ENCODE data around the gene MED25.

Gene MED25

DNA sequence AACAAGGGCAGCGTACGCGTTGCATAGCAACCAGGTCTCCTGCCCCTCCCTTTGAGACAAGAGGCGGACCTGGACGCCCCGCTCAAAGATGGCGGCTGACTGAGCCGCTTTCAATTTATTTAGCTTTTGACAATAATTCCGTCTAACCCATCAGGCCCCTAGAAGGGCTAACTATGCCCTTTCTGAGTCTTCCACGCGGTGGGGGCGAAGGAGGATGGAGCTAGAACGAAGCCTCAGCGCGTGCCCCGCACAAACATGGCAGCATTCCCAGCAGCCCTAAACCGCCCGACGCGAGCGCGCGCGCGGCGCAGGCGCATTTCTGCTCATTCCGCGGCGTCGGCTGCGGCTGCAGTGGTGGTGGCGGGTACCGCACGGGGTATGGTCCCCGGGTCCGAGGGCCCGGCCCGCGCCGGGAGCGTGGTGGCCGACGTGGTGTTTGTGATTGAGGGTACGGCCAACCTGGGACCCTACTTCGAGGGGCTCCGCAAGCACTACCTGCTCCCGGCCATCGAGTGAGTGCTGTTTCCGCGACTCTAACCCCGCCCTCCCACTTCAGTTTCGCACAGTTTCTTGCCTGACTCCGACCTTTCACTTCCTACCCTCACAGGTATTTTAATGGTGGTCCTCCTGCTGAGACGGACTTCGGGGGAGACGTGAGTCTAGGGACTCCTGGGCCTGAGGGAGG, at the start of gene MED25:
TSS of gene MED25 (plus strand) at position 326 of the 685 bp plus-strand sequence. CDS start at position 379, 53 bp downstream.
- DNase-seq (ENCODE audit: low read depth in 2 of 2): peak; percentile 64 to 68

DNA sequence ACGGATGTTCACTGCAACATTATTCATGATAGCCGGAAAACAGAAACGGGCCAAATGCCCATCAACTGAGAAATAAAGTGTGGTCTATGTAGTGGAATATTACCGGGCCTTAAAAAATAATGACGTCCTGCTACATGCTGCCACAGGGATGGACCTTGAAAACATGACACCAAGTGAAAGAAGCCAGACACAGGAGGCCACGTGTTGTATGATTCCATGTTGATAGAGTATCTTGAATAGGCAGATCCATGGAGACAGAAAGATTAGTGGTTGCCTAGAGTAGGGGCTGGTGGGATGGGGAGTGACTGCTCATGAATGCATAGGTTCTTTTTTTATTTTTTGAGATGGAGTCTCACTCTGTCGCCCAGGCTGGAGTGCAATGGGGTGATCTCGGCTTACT, 47.6 kb upstream of the MED25 start:
- DNase-seq (ENCODE audit: low read depth in 2 of 2): no peak

DNA sequence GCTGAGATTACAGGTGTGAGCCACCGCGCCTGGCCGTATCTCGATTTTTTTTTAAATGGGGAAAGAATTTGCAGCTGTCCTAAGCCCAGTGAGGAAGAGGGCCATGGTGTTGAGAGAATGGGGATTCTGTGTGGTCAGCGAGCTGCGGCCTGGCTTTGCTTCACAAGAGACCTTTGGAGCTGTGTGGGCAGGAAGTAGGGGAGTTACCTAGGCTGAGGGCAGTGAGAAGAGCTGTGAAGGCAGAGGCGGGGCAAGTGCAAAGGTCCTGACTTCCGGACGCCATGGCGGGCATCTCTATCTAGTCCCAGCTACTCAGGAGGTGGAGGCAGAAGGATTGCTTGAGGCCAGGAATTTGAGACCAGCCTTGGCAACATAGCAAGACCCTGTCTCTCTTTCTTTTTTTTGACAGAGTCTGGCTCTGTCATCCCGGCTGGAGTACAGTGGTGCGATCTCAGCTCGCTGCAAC, 46.4 kb upstream of the MED25 start:
- DNase-seq (ENCODE audit: low read depth in 2 of 2): no peak

DNA sequence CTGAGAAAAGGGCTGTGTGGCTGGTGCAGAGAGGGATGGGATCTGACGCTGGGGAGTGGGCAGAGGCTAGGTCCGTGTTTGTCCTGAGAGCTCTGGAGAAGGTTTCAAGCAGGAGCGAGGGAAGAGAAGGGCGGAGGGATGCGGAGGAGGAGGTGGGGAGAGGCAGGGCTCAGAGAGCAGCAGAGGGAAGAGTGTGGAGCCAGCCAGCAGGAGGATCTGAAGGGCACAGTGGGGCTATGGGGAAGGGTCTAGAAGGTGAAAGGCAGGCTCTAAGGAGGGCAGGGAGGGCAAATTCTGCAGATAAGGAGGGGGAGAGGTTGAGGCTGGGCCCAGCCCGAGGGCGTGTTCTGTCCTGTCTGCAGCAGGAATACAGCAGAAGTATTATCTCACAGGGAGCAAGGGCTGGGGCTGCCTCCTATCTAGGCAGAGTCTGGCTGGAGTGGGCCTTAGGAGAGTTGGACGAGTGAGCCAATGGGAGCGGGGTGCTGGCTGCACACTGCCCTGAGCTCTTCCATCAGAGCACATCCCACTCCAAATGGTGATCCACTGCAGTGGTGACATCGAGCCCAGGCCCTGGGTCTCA, 45.1 kb upstream of the MED25 start:
- no peak for DNase-seq (ENCODE audit: low read depth in 2 of 2)

DNA sequence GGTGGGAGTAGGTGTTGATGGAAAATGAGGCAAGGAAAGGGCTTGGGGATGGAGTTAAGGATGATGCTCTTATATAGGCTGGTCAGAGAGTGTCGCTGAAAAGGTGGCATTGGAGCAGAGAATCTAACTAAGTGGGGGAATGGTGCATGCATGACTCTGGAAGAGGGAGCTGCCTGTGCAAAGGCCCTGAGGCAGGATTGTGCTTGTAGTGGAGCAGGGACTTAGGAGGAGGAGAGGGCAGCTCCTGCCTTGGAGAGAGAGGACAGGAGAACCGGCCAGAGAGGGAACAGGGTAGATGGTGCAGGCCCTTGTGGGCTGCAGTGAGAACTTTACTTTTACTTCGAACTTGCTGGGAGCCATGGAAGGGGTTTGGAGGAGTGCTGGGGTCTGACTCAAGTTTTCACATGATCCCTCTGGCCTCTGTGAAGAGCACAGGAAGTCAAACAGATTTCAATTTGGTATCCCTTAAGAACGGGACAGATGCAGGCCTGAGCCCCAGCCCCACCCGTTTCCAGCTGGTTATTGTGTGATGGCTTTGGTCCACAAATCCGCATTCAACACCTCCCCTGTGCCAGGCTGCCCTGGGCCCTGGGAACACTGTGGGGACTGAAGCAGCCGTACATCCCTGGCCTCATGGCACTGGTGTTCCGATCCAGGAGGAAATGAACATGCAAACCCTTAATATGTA, 44.3 kb upstream of the MED25 start:
- no peak for DNase-seq (ENCODE audit: low read depth in 2 of 2)

DNA sequence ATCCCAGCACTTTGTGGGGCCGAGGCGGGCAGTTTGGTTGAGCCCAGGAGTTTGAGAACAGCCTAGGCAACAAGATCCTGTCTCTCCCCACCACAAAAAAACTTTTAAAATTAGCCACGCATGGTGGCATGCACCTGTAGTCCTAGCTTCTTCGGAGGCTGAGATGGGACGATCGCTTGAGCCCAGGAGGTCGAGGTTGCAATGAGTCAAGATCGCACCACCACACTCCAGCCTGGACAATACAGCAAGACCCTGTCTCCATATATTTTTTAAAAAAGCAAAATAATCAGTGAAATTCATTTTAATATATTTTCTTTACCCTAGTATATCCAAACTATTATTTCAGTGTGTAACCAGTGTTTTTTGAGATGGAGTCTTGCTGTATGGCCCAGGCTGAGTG, 43.1 kb upstream of the MED25 start:
- no peak for DNase-seq (ENCODE audit: low read depth in 2 of 2)

DNA sequence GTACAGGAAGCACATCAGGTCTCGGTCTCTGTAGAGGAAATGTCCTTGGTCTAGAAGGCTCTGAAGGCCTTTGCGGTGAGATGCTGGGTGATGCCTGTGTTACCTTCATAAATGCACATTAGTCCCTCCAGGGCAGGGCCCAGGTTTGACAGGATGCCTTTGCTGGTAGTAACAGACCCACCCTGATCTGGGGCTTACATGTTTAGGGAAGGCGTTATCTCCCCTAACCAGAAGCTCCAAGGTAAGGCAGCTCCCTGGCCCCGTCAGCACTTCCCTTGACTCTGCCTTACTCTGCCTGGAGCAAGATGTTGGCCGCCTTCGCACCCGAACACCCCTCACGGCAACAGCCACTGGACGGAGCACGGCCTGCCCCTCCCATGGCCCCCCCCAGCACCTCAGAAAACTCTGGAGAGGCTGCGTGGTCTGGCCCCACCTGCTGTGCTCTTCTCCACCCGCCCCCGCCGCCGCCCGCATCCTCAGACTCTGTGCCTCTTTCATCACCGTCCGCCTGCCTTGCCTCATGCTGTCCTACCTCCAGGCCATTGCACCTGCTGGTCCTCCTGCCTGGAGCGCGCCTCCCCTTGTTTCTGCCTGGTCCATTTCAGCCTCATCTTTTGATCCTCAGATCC, 42.2 kb upstream of the MED25 start:
- no peak for DNase-seq (ENCODE audit: low read depth in 2 of 2)

DNA sequence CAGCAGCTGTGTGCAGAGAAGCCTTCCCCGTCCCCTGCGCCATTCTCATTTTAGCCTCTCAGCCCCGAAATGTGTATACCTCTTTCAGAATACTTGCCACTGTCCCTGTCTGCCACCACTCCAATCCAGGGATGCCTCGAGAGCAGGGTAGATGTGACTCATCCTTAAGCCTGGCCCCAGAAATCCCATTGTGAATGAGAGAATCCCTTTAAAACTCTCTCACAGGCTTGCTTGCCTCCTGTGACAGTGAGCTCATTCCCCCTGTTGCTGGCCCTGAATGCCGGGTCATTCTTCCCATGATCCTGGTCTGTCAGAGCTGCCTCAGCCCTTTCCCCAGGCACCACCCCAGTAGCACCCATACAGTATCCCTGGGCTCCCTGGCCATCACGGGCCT, 41.7 kb upstream of the MED25 start:
- DNase-seq (ENCODE audit: low read depth in 2 of 2): no peak

DNA sequence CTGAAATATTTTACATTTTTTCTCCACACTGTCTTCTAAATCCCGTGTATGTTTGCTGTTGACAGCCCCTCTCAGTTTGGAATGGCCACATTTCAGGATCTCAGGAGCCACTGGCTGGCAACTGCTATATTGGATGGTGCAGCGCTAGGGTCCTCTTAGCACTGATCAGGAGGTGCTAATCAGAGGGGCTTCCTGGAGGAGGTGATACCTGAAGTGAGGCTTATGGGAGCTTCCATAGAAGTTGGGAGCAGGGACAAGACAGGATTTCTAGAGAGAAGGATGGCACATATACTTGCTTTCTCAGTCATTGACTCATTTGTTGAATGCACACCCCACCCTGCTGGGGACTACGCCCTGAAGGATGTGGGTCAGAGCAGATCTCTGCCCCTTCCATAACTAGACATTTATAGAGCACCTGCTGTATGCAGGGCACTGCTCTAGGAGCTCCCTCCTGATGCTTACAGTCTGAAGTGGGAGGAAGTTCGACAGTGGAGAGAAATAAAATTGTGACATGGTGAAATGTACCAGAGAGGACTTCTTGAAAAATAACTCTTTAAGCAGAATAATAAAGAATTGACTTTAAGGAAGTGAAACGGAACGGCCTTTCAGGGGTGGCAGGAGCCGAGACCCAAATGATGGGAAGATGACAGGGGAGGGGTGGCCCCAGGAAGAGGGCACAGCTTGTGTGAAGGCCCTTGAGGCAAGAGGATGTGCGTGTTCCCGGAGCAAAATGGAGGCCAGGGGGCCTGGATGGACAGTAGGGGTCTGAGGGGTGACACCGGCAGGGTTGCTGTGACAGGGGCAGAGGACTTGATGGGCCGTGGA, 38.1 kb upstream of the MED25 start:
- DNase-seq (ENCODE audit: low read depth in 2 of 2): no peak

DNA sequence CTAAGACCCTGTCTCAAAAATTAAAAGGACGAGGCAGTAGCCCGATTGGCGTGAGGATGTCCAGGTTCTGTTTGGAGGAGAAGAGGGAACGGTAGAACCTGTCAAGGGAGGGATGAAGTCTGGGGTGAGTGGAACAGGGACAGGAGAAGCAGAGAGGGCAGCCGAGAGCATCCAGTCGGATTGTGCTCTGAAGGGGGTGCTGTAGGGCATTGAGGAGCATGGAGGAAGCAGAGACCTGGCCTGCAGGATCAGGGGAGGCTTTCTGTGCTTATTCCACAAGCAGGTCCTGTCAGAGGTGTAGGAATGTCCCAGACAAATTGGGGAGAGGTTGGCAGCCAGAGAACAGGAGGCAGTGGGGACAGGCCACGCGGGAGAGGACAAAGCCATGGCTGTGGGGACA, 37.2 kb upstream of the MED25 start:
- DNase-seq (ENCODE audit: low read depth in 2 of 2): no peak

DNA sequence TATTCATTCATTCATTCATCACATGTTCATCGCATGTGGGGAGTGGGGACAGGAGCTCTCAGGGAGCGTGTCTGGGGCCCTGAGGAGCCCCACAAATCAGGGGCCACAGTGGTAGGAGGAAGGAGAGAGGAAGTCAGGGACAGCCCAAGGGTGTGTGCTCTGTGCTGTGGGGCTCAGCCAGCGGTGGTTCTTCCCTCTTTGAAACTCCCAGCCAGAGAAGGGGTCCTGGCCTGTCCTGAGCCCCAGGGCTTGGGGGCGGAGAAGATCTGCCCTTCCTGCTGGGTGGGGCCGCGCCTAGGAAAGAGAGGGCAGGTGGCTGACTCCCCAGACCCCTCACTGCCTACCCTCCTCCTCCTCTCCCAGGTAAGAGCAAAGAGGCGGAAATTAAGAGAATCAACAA, 36.7 kb upstream of the MED25 start:
- no peak for DNase-seq (ENCODE audit: low read depth in 2 of 2)

DNA sequence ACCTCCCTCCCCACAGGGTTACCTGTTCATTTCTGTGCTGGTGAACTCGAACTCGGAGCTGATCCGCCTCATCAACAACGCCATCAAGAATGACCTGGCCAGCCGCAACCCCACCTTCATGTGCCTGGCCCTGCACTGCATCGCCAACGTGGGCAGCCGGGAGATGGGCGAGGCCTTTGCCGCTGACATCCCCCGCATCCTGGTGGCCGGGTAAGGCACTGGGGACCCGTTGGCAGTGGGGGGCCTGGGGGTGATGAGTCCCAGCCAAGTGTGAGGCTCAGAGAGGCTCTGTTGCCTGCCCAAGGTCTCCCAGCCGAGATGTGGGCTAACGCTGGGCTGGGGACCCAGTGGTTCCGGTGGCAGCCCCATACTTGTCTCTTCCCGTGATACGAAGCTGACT, 35.6 kb upstream of the MED25 start:
- no peak for DNase-seq (ENCODE audit: low read depth in 2 of 2)

DNA sequence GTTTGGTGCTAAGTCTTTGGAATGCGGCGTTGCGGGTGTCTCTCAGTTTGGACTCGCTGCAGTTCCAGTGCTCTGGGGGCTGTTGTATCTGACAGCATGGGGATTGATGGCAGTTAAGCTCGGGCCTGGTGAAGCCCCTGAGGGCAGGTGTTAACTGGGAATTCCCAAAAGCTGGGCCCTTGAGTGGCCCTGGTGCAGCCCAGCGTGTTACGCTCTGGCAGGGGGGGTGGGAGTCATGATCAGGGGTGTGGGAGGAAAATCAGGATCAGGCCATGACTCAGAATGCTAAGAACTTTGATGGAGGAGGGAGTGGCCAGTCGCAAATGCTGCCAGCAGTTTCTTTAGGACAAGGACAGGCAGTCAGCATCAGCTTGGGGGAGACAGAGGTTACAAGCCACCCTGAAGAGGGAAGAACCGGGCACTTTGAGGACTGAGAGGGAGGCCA, 31.7 kb upstream of the MED25 start:
- no peak for DNase-seq (ENCODE audit: low read depth in 2 of 2)

DNA sequence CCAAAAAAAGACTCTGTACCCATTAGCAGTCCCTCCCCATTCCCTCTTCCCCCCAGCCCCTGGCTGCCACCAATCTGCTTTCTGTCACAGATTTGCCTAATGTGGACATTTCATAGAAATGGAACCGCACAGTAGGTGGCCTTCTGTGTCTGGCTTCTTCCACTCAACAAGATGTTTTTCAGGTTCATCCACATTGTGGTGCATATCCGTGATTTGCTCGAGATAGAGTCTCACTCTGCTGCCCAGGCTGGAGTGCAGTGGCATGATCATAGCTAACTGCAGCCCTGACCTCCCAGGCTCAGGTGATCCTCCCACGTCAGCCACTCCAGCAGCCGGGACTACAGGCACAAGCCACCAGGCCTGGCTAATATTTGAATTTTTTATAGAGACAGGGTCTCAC, 30.3 kb upstream of the MED25 start:
- no peak for DNase-seq (ENCODE audit: low read depth in 2 of 2)

DNA sequence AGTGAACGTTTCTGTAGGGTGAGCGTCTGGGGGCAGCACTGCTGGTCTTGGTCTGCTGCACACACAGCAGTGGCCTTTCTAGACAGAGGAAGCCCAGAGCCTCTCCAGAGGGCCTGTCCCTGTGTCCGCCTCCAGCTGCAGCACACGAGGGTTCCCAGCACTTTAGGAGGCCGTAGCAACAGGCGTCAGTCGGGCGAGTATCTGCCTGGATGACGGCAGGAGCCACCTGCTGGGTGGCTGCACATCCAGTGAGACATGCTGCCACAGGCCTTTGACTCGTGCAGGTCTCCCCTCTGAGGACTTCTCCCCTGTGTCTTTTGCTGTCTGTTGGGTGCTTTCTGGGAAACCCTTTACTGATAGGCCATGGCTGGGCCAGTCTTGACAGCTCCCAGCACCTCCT, 29.2 kb upstream of the MED25 start:
- DNase-seq (ENCODE audit: low read depth in 2 of 2): no peak

DNA sequence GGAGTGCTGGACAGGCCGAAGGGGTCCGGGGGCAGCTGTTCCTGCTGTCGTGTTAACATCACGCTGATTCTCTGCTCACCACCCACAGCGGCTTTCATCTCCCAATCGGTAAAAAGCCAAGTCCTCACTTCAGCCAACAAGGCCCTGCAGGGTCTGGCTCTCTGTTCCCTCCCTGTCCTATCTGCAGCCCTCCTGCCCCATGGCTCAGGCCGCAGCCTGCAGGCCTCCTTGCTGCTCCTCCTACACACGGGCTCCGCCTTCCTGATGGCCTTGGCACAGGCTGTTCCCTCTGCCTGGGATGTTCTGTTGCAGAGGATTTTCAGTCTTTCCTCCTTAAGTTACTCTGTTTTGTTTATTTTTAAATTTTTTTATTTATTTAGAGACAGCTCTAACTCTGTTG, 27.2 kb upstream of the MED25 start:
- no peak for DNase-seq (ENCODE audit: low read depth in 2 of 2)

DNA sequence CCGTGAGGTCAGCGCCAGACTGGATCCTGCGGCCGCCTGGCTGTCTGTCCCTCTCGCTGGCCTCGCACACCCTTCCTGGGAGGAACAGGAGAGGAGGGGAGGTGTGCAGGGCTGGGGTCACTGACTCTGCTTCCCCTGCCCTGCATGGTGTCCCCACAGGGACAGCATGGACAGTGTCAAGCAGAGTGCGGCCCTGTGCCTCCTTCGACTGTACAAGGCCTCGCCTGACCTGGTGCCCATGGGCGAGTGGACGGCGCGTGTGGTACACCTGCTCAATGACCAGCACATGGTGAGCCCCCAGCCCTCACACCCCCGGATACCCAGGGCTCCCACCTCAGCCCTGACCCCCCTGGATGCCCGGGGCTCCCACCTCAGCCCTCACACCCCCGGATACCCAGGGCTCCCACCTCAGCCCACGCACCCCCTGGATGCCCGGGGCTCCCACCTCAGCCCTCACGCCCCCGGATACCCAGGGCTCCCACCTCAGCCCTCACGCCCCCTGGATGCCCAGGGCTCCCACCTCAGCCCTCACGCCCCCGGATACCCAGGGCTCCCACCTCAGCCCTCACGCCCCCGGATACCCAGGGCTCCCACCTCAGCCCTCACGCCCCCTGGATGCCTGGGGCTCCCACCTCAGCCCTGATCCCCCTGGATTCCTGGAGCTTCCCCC, 26.2 kb upstream of the MED25 start:
- no peak for DNase-seq (ENCODE audit: low read depth in 2 of 2)

DNA sequence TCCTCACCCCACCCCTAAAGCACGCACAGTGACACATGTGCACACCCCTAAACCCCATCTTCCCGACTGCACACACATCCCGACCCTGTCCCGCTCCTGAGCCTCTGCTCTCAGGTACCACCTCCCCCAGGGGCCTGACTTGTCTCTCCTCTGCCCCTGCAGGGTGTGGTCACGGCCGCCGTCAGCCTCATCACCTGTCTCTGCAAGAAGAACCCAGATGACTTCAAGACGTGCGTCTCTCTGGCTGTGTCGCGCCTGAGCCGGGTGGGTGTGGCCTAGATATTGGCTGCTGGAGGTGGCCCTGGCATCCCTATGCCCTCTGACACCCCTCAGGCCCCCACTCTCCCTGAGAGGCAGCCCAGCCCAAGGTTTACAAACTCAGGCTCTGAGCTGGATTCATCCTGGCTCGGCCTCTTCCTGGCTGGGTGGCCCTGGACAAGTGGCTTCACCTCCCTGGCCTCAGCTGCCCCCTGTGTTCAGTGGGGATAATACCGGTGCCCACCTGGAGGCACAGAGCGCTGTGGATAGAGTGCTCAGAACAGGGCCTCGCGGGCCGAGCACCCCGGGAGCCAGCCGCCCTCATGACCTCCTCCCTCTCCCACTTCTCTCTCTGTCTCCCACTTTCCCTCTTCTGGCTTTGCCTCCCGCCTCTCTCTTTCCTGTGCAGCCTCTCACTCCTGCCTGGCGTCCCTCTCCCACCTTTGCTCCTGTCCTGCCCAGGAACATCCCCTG, 25.1 kb upstream of the MED25 start:
- no peak for DNase-seq (ENCODE audit: low read depth in 2 of 2)

DNA sequence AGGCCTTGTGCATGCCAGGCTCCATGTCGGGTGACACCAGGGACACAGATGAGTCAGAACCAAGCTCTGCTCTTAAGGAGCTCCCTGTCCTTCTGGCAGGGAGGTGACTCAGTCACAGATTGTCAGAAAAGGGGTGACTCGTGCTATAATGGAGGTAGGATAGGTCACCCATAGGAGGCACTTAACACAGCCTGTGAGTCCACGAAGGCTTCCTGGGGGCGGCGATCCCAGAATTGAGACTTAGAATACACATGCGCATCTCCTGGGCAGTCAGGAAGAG, 24.6 kb upstream of the MED25 start:
- no peak for DNase-seq (ENCODE audit: low read depth in 2 of 2)

DNA sequence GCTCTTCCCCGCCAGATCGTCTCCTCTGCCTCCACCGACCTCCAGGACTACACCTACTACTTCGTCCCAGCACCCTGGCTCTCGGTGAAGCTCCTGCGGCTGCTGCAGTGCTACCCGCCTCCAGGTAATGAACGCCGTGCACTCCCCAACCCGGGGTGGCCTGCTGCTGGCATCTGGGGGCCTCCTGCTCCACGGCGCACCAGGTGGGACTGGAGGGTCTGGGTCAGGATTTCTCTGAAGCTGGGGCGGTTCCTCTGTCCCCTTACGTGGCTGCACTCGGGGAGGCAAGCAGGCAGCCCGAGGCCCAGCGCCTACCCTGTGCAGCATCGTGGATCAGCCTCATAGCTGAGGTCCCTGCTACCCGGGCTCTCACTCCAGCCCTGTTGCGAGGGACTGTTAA, 22.5 kb upstream of the MED25 start:
- no peak for DNase-seq (ENCODE audit: low read depth in 2 of 2)

DNA sequence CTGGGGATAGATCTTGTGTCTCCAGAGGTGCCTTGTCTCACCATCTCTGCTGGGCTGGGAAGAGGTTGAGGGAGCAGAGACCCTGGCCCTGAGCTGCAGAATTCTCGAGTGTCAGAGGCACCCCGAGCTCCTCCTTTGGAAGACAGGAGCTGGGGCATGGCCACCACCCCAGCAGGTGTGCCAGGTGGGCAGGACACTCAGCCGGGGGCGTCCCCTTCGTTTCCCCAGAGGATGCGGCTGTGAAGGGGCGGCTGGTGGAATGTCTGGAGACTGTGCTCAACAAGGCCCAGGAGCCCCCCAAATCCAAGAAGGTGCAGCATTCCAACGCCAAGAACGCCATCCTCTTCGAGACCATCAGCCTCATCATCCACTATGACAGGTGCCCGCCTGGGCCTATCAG, 19.5 kb upstream of the MED25 start:
- no peak for DNase-seq (ENCODE audit: low read depth in 2 of 2)
